H1 (cell line): ENCODE data around the gene ACTL7A. TPM values are rescaled to one million over a fixed set of nuclear protein-coding genes. Genes with fewer than 3 reads are reported as not detected.

Experiments used
- BCL11A ChIP-seq, 2 experiments: IDR thresholded peaks; one replicate each; pipeline ENCODE4 v1.6.1; 2011; ENCODE audit warnings: low read depth in 2 of 2, low read length in 2 of 2, mild to moderate bottlenecking in 2 of 2
- CTCF ChIP-seq, 3 experiments: IDR thresholded peaks; 1 replicate in 2 of 3; 2 replicates in 1 of 3; pipeline versions ENCODE4 v1.5.1 to v1.6.1; 2011; ENCODE audit warnings: low read length in 3 of 3, mild to moderate bottlenecking in 3 of 3, inconsistent platforms in 2 of 3, low read depth in 1 of 3, moderate library complexity in 1 of 3; ENCODE audit not compliant: insufficient read depth in 1 of 3; ENCODE audit errors: control extremely low read depth in 1 of 3
- polyA plus RNA-seq, 7 experiments: library from polyadenylated mRNA; depleted of rRNA in 3 of 7; stranded (reverse) in 5 of 7; unstranded in 2 of 7; fragments of >200 nt in 5 of 7; fragments of 200-250 nt in 2 of 7; gene quantifications; 1 replicate in 5 of 7; 2 replicates in 1 of 7; 4 replicates in 1 of 7; pipeline versions ENCODE4 v1.2.1 to v1.2.3, GENCODE V29; 2011 to 2013; ENCODE audit warnings: missing spikeins in 2 of 7, mixed read lengths in 2 of 7
- total RNA-seq: library from RNA; stranded (reverse); fragmentation: NEBNext Ultra II Directional; extraction: Animal tissue kit (Norgen Biotek cat#: 25700); gene quantifications from 2 replicates; pipeline ENCODE4 v1.2.1, GENCODE V29; 2021

Gene ACTL7A
- total and polyA plus RNA-seq, 2 of the 8 experiments (the other 6 are each of a cell fraction or from before 2014, with no cell fraction given) = not detected

GRCh38 chr9:108900176-108900575 is 38.1 kb downstream of the ACTL7A start (continued):
- TF ChIP-seq BCL11A (IDR thresholded peaks at IDR 0.05; ENCODE audit: low read depth in 2 of 2, low read length in 2 of 2) (no peak), CTCF (IDR thresholded peaks at IDR 0.05; ENCODE audit: control extremely low read depth in 1 of 3, insufficient read depth in 1 of 3, low read depth in 1 of 3, low read length in 3 of 3) (no peak)
- TF ChIP-seq, all 59 proteins: peak for 0
